Astrocyte of the hippocampus (primary cell): ENCODE measurements around the gene CCDC120.

ENCODE experiments used
- DNase-seq: peaks from one replicate; pipeline ENCODE4 v3.0.0; 2011; ENCODE audit warnings: low read depth, low spot score

The CCDC120 gene

DNA sequence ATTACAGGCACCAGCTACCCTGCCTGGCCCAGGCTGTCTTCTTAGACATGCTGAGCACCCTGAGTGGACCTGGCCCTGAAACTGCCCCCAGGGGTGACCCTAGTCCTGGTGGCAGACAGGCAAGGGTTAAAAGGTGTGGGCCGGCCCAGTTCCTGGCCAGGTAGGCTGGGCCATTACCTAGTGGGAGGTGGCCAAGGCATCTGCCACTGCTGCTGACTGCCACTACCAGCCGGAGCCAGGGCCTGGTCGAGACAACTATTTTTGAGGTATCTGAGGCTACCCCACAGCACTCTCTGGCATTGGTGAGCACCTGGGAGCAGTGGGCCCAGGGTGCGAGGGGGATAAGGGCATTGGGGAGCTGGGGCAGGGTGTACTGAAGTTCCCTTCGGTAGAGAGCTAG, at the start of gene CCDC120:
CCDC120 (plus strand) TSS at position 206 of the 400 bp plus-strand sequence. CDS start 3,043 bp downstream, outside the sequence.
- DNase-seq: no peak

GRCh38 chrX:49019050-49019449, 39.7 kb upstream of the CCDC120 start:
- no peak for DNase-seq

- no peak for DNase-seq
These were observed 39.1 kb upstream of the CCDC120 start for GRCh38 chrX:49019599-49020249.

GRCh38 chrX:49029876-49030275, 28.9 kb upstream of the CCDC120 start:
- DNase-seq: no peak

DNA sequence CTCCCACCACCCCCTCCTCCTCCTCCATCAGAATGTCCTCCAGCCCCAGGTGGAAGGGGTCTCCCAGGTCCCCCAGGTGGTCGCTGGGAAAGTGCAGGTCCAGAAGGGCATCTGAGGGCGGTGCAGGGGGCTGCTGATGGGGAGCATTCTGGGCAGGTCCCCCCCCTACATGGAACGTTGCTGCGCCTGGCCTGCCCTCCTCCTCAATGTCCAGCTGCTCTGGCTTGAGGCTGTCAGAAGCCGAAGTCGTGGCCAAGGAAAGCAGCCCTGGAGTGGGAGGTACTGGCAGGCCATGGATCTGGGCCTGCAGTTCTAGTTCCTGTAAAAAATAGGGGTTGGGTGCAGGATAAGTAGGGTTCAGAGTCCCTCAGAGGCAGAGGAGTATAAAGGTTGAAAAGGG, 28.5 kb upstream of the CCDC120 start:
- no peak for DNase-seq

- peak; percentile 21 for DNase-seq
These were observed 20.8 kb upstream of the CCDC120 start for GRCh38 chrX:49037883-49038475.

GRCh38 chrX:49039598-49040375, 19.0 kb upstream of the CCDC120 start:
- peak; percentile 93 for DNase-seq

- DNase-seq: peak; percentile 25
These were observed 18.3 kb upstream of the CCDC120 start for GRCh38 chrX:49040376-49040955.

- DNase-seq: peak; percentile 45
These were observed 16.8 kb upstream of the CCDC120 start for GRCh38 chrX:49041744-49042580.

DNA sequence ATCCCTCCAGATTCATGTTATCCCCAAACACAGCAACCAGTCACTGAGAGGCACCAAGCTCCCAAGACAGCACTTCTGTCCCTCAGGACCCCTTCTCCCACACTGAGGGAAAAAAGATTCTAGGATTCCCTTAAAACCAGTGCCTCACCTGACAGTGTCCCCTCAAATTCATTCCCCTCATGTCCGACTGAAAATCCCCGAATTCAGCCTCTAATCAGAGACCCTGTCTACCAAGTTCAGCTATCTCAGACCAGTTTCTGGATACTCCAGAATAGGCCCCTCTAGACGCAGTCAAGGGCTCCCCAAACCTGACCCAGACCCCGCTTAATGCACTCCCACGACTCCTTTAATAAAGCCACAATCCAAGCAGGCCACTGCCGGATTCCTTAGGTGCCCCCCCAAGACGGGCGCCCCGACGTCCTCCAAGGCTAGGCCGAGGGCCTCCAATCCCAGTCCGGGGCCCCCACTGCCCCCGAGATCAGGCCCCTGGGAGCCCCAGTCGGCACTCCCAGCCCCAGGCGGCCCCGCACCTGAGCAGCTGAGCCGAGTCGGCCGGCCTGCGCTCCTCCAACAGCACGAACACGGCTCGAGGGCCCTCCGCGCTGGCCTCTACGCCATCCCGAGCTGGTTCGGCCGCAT, 16.1 kb upstream of the CCDC120 start:
- no peak for DNase-seq

- DNase-seq: peak; percentile 98
These were observed 15.4 kb upstream of the CCDC120 start, which contains the start of gene TFE3 for GRCh38 chrX:49043220-49043986. TSS of gene TFE3 (minus strand) at chrX:49043357. CDS start at chrX:49043226, 131 bp downstream.

DNA sequence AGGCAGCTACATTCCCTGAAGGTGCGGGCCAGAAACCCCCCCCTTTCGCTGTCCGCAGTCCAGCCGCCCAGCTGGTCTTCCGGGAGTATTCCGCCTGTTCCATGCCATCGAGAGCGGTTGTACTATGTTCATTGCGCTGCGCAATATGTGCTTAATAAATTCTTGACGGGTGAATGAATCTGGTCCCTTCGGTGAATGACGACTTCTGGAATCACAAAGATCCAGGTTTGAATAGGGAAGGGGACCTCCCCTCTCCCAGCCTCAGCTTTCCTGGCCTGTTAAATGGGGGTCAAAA, 14.9 kb upstream of the CCDC120 start:
- DNase-seq: no peak

GRCh38 chrX:49053223-49054072, 5.4 kb upstream of the CCDC120 start:
- DNase-seq: peak; percentile 84

- no peak for DNase-seq
These were observed 4.6 kb upstream of the CCDC120 start for GRCh38 chrX:49054073-49054762.

DNA sequence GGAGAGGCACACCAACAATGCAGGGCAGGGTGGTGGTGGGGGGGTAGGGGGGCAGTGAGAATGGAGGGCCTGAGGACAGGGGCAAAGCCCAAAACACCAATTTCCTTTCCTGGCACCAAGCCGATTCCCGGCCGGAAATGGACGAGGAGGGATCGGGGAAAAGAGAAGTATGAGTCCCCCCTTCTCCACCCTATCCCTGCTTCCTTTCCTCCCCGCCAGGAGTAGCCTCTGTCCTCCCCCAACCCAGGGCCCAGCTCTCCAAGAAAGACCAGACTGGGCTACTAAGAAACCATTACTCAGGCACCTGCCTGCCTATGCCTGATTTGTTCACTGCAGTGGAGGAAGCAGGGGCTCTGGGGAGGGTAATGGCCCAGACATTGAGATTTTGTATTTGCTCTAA, 402 bp downstream of the CCDC120 start:
- no peak for DNase-seq

DNA sequence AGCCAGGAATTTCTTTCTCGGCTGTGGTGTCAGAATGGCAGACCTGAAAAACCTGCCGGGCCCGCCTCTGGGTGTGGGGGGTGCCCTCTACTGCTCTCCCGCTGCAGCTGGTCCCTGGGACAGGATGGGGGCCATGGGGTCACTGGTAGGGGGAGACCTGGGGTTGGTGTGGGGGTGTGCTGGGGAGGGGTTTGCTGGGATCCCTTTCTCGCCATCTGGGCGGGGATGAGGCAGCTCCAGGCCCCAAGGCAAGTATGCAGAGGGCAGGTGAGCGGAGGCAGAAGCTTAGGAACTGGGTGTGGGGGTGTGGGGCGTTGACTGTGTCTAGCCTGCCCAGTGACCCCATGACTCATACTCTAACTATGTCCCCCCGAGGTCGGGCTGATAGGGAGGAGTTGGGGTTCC, 884 bp downstream of the CCDC120 start:
- no peak for DNase-seq

DNA sequence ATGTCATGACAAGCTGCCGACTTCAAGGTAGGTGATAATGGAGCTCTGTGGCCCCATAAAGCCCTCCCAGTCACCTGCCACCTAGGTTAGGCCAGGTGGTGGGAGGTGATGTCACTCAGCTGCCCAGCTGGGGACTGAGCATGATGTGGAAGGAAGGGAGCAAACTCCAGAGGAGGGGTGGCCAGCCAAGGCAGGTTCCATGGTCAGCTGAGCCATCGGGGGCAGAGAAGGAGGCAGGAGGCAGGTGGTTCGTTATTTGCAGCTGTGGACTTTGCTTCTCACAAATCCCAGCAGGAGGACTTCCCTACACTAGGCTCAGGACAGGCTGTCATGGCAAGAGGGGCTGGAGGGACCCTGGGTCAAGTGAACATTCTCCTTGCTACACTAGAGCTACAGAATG, 2.1 kb downstream of the CCDC120 start:
- DNase-seq: no peak

GRCh38 chrX:49061490-49061889, 2.7 kb downstream of the CCDC120 start:
- DNase-seq: no peak

DNA sequence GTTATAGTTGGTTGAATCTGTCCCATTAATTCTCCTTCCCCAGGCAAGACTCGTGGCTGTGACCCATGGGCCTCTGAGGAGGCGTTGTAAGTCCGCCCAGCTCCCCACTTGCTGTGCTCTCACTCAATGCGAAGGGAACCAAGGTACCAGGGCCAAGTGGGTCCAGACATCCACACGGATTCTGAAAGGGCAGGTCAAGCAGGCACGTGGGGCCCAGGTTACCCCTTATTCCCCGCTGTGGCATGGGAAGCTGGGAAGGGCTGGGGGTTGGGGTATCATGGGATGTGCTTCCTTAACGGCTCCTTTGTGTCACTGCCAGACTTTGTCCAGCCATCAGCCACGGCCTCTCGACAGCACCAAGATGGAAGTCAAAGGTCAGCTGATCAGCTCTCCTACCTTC, 3.1 kb downstream of the CCDC120 start:
- DNase-seq: no peak
